HepG2 (cell line): ENCODE measurements around the gene SEC14L5. TPM values are rescaled to one million over a fixed set of nuclear protein-coding genes. Genes with fewer than 3 reads are reported as not detected.
A peak's percentile ranks its signal among the peaks of the same experiment; 100 is the strongest.

Experiments
- GRHL1 ChIP-seq: sonication (generic); formaldehyde crosslinking; conservative IDR thresholded peaks from 2 replicates; pipeline ENCODE4 v1.8.0; 2022; ENCODE audit warnings: missing genetic modification reagents
- HDAC1 ChIP-seq: sonication (generic); formaldehyde crosslinking; IDR thresholded peaks from 2 replicates; pipeline ENCODE4 v1.5.1; 2020; ENCODE audit warnings: mild to moderate bottlenecking, missing genetic modification reagents
- HMGXB3 ChIP-seq: sonication (generic); formaldehyde crosslinking; IDR thresholded peaks from 2 replicates; pipeline ENCODE4 v1.4.0; 2020; ENCODE audit warnings: missing genetic modification reagents, borderline replicate concordance
- HNF1A ChIP-seq, 2 experiments: sonication (generic) in 1 of 2; formaldehyde crosslinking in 1 of 2; IDR thresholded peaks; 2 replicates each; pipeline versions ENCODE4 v1.4.0 to v1.6.1; 2016 to 2020; ENCODE audit warnings: borderline replicate concordance in 1 of 2, low read depth in 1 of 2, mild to moderate bottlenecking in 1 of 2, missing genetic modification reagents in 1 of 2
- IKZF1 ChIP-seq: fragments of 450-650 bp; IDR thresholded peaks from 2 replicates; pipeline ENCODE4 v1.7.1; 2016
- MAZ ChIP-seq, 2 experiments: sonication (generic) in 1 of 2; formaldehyde crosslinking in 1 of 2; IDR thresholded peaks; 2 replicates each; pipeline versions ENCODE4 v1.5.0 to v1.6.1; 2012 to 2020; ENCODE audit warnings: low read depth in 2 of 2, mild to moderate bottlenecking in 2 of 2, borderline replicate concordance in 1 of 2, improper control_type of control experiment in 1 of 2, low read length in 1 of 2, missing genetic modification reagents in 1 of 2, moderate library complexity in 1 of 2
- MNT ChIP-seq: fragments of 450-650 bp; IDR thresholded peaks from 2 replicates; pipeline ENCODE4 v1.6.1; 2016
- MYNN ChIP-seq: sonication (generic); formaldehyde crosslinking; IDR thresholded peaks from 2 replicates; pipeline ENCODE4 v1.4.0; 2020; ENCODE audit warnings: mild to moderate bottlenecking, low read depth, missing genetic modification reagents
- XRCC5 ChIP-seq: fragments of 200-400 bp; formaldehyde crosslinking; optimal IDR thresholded peaks from 2 replicates; pipeline ENCODE3; 2017; ENCODE audit warnings: mild to moderate bottlenecking, low read length
- ZNF230 ChIP-seq: sonication (generic); formaldehyde crosslinking; IDR thresholded peaks from 2 replicates; pipeline ENCODE4 v1.4.0; 2020; ENCODE audit warnings: mild to moderate bottlenecking, missing genetic modification reagents
- ZNF598 ChIP-seq: sonication (generic); formaldehyde crosslinking; IDR thresholded peaks from 2 replicates; pipeline ENCODE4 v1.5.1; 2020; ENCODE audit warnings: mild to moderate bottlenecking, missing genetic modification reagents, borderline replicate concordance
- ZNF773 ChIP-seq: sonication (generic); formaldehyde crosslinking; IDR thresholded peaks from 2 replicates; pipeline ENCODE4 v1.4.0; 2020; ENCODE audit warnings: missing genetic modification reagents, borderline replicate concordance
- polyA plus RNA-seq, 8 experiments: library from polyadenylated mRNA; depleted of rRNA in 3 of 8; stranded (reverse) in 7 of 8; unstranded in 1 of 8; fragments of >200 nt; fragmentation: Illumina TruSeq in 4 of 8; extraction: Trizol in 4 of 8; gene quantifications; 2 replicates each; pipeline versions ENCODE4 v1.2.1 to v1.2.3, GENCODE V29; 2011 to 2016; ENCODE audit warnings: low read depth in 4 of 8, missing spikeins in 1 of 8, mixed read lengths in 1 of 8; ENCODE audit not compliant: insufficient read depth in 1 of 8
- total RNA-seq, 5 experiments: library from RNA; depleted of rRNA; stranded (reverse); fragments of >200 nt; fragmentation: Illumina TruSeq; extraction: Trizol; gene quantifications; 2 replicates each; pipeline ENCODE4 v1.2.3, GENCODE V29; 2016; ENCODE audit warnings: low read depth in 1 of 5

SEC14L5 gene
- total and polyA plus RNA-seq, 2 of the 13 experiments (the other 11 are each of a cell fraction or from before 2014, with no cell fraction given): 0.40 to 0.42 TPM

GRCh38 chr16:4936991-4937781 is 20.9 kb upstream of the SEC14L5 start, which contains the start of gene PPL (continued):
- TF ChIP-seq MAZ (IDR thresholded peaks at IDR 0.05; ENCODE audit: borderline replicate concordance, low read depth, low read length) (no peak; the same call in 1 of the 2 replicates), MAZ (CRISPR knock-in tag; IDR thresholded peaks at IDR 0.05; ENCODE audit: low read depth) (peak; percentile 91), ZNF598 (no peak), HDAC1 (CRISPR knock-in tag) (peak; percentile 55; the same call in 1 of the 2 replicates), XRCC5 (peak; percentile 72), HNF1A (IDR thresholded peaks at IDR 0.05; ENCODE audit: low read depth) (no peak), HNF1A (CRISPR knock-in tag; IDR thresholded peaks at IDR 0.05; ENCODE audit: borderline replicate concordance) (no peak; the same call in 1 of the 2 replicates), GRHL1 (no peak), MYNN (CRISPR knock-in tag) (0 out of 2 replicates have a peak, but pooled peaks have one; percentile 14), ZNF230 (CRISPR knock-in tag) (0 out of 2 replicates have a peak, but pooled peaks have one; percentile 34), ZNF773 (CRISPR knock-in tag) (no peak), IKZF1 (no peak), HMGXB3 (CRISPR knock-in tag) (no peak), MNT (no peak)
